Gastrocnemius medialis (tissue), 4 donors: Measurements from ENCODE around the gene DCLK2. TPM values are rescaled to one million over a fixed set of nuclear protein-coding genes. Genes with fewer than 3 reads are reported as not detected.

Experiments
- ATAC-seq, 2 donors: fragments of 150-250 bp; one replicate each; pipeline ENCODE4 v1.9.1; 2016
- DNase-seq, 2 donors: peaks; one replicate each; pipeline ENCODE4 v3.0.0-alpha.2; 2019
- H3K27ac ChIP-seq, 4 donors: fragments of 200-600 bp; sonication (generic); 1 replicate in 1 of 4; 2 replicates in 3 of 4; pipeline ENCODE4 v1.5.1; 2016 to 2018; ENCODE audit warnings: mild to moderate bottlenecking in 2 of 4, moderate library complexity in 1 of 4
- H3K27me3 ChIP-seq, 3 donors: fragments of 200-600 bp; sonication (generic) in 2 of 3; 1 replicate in 1 of 3; 2 replicates in 2 of 3; pipeline versions ENCODE4 v1.5.1 to v1.6.0; 2016 to 2019; ENCODE audit warnings: mild to moderate bottlenecking in 1 of 3, moderate library complexity in 1 of 3
- H3K36me3 ChIP-seq, 2 donors: fragments of 200-600 bp; sonication (generic) in 1 of 2; one replicate each; pipeline ENCODE4 v1.5.1; 2017 to 2018
- H3K4me1 ChIP-seq, 2 donors: fragments of 200-600 bp; sonication (generic) in 1 of 2; one replicate each; pipeline ENCODE4 v1.5.1; 2016 to 2017; ENCODE audit warnings: mild to moderate bottlenecking in 2 of 2
- H3K4me3 ChIP-seq, 4 donors: fragments of 200-600 bp; sonication (generic) in 3 of 4; 1 replicate in 1 of 4; 2 replicates in 3 of 4; pipeline ENCODE4 v1.5.1; 2016 to 2019; ENCODE audit warnings: mild to moderate bottlenecking in 2 of 4
- H3K9me3 ChIP-seq, 3 donors: fragments of 200-600 bp; sonication (generic) in 2 of 3; 1 replicate in 1 of 3; 2 replicates in 2 of 3; pipeline ENCODE4 v1.5.1; 2016 to 2019
- CTCF ChIP-seq, 5 experiments: fragments of 450-650 bp in 3 of 5; fragments of 200-600 bp in 2 of 5; sonication (generic) in 2 of 5; IDR thresholded peaks in 4 of 5; conservative IDR thresholded peaks in 1 of 5; 1 replicate in 4 of 5; 2 replicates in 1 of 5; pipeline ENCODE4 v1.5.1; 2016 to 2019; ENCODE audit warnings: antibody characterized with exemption in 5 of 5, mild to moderate bottlenecking in 3 of 5, moderate library complexity in 3 of 5
- POLR2A ChIP-seq, 2 donors: fragments of 450-650 bp; IDR thresholded peaks; one replicate each; pipeline ENCODE4 v1.6.1; 2017; ENCODE audit warnings: antibody characterized with exemption in 2 of 2, mild to moderate bottlenecking in 2 of 2, moderate library complexity in 2 of 2
- in situ Hi-C, 4 donors: fragments of 200-750 bp; cut with MboI; loops; one replicate each; pipeline versions ENCODE4 v1.15.0 to v1.8.0; 2017; ENCODE audit warnings: low sequenced_read_pairs in 4 of 4
- intact Hi-C: fragments of 100-400 bp; cut with DNase I; formaldehyde crosslinking; loops from one replicate; pipeline ENCODE4 v1.15.1; 2023; ENCODE audit warnings: low total_unique reads
- total RNA-seq, 4 donors: library from RNA; depleted of rRNA; stranded (reverse); fragments of >200 nt; gene quantifications; one replicate each; pipeline versions ENCODE4 v1.1.0 to v1.2.3, GENCODE V29; 2016

Gene DCLK2
- total RNA-seq, 4 donors from 2014 or later: 0.29 to 0.97 (median 0.47) TPM

- DNase-seq (no peak), ATAC-seq (no peak)
- TF ChIP-seq POLR2A (IDR thresholded peaks at IDR 0.05) (no peak), CTCF (IDR thresholded peaks at IDR 0.05 in 4 of 5, conservative IDR thresholded peaks at IDR 0.05 in 1 of 5) (no peak)
- Histone ChIP-seq H3K9me3 (no peaks in the 10 kb centered on the region), H3K27me3 (no peaks in the 10 kb centered on the region), H3K36me3 (no peaks in the 10 kb centered on the region), H3K27ac (no peak overlapping the region), H3K4me1 (no peaks in the 10 kb centered on the region), H3K4me3 (no peak overlapping the region)
- in situ Hi-C loops: no loop called here
- intact Hi-C loops: no loop called here
Observed at GRCh38 chr4:150252741-150253140, 174.5 kb downstream of the DCLK2 start.

DNA sequence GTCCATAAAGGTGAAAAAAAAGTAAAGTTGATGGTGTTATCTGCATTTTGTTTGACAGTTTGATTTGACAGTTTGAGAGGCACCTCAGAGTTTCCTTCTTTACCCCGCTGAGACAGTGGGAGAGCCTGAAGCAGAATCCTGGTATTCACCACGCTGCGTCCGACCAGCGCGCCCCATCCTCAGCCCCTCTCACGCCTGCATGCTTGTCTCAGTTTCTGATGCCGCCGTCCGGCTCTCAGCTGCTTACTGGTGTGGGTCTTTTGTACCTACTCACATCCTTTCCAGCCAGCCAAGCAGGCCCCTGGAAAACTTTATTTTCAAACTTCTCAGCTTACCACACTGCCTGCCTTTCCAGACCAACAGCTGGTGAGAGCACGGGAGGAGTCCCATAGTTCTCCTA is 175.2 kb downstream of the DCLK2 start:
- Histone ChIP-seq H3K4me1 (no peaks in the 10 kb centered on the region), H3K27ac (no peak overlapping the region), H3K36me3 (no peaks in the 10 kb centered on the region), H3K27me3 (no peaks in the 10 kb centered on the region), H3K4me3 (no peak overlapping the region), H3K9me3 (no peaks in the 10 kb centered on the region)
- ATAC-seq (no peak), DNase-seq (no peak)
- in situ Hi-C loops: no loop called here
- intact Hi-C loops: no loop called here
- no peak for TF ChIP-seq CTCF (IDR thresholded peaks at IDR 0.05 in 4 of 5, conservative IDR thresholded peaks at IDR 0.05 in 1 of 5)
- no peak for TF ChIP-seq POLR2A (IDR thresholded peaks at IDR 0.05)

- TF ChIP-seq POLR2A (IDR thresholded peaks at IDR 0.05) (no peak), CTCF (IDR thresholded peaks at IDR 0.05 in 4 of 5, conservative IDR thresholded peaks at IDR 0.05 in 1 of 5) (no peak)
- no peaks in the 10 kb centered on the region for H3K36me3 ChIP-seq
- no peak overlapping the region for H3K27ac ChIP-seq
- no peaks in the 10 kb centered on the region for H3K27me3 ChIP-seq
- DNase-seq: no peak
- H3K9me3 ChIP-seq: no peaks in the 10 kb centered on the region
- no peak overlapping the region for H3K4me3 ChIP-seq
- in situ Hi-C loops (no loop called here), intact Hi-C loops (no loop called here)
- no peaks in the 10 kb centered on the region for H3K4me1 ChIP-seq
- no peak for ATAC-seq
Observed at GRCh38 chr4:150253965-150254630, 175.9 kb downstream of the DCLK2 start.

DNA sequence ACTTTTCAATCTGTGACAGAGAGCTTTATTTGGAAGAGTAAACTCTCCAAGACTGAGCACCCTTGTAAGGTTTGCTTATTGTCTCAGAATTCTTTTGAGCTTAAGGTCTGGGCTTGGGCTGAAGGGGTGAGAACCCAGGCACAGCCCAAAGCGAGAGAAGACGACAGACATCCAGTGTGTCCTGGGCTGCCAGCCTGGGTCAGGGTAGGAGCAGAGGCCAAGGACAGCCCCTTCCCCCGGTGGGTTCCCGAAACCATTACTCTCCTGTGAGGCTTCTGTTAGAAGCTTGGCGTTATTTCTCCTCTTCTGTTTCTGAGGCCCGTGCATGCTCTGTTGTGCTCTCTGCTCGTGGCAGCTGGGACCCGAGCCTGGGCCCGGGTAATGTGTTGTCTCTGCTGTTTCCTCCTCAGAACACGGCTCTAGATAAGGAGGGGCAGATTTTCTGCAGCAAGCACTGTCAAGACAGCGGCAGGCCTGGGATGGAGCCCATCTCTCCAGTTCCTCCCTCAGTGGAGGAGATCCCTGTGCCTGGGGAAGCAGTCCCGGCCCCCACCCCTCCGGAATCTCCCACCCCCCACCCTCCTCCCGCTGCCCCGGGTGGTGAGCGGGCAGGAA is 177.5 kb downstream of the DCLK2 start:
- intact Hi-C loops (no loop called here), in situ Hi-C loops (no loop called here)
- no peak for DNase-seq
- H3K4me3 ChIP-seq: no peak overlapping the region
- H3K36me3 ChIP-seq: no peaks in the 10 kb centered on the region
- no peak overlapping the region for H3K27ac ChIP-seq
- H3K27me3 ChIP-seq: no peaks in the 10 kb centered on the region
- ATAC-seq: no peak
- TF ChIP-seq CTCF (IDR thresholded peaks at IDR 0.05 in 4 of 5, conservative IDR thresholded peaks at IDR 0.05 in 1 of 5) (no peak), POLR2A (IDR thresholded peaks at IDR 0.05) (no peak)
- no peaks in the 10 kb centered on the region for H3K9me3 ChIP-seq
- H3K4me1 ChIP-seq: no peaks in the 10 kb centered on the region
